ENCODE results near the gene AKIP1.

Gene AKIP1

DNA sequence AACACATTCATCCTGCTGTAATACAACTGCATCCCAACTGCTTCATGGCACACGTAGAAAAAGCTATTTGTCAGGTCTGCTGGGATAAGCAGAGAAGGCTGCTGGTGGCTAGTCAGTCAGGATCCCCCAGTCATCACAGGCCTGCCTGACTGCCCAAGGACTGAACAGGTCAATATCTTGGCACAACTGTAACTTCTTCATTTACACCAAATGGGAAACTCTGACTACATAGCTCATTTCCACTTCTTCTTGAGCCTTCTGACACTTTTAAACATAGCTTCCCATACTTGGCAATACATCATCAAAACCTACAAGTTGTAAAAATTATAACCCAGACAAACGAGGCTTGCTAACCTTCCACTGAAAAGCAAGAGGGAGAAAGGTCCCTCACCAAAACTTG lies 50.4 kb downstream of the AKIP1 start:
- DNase-seq (ENCODE audit: low spot score): no peak

DNA sequence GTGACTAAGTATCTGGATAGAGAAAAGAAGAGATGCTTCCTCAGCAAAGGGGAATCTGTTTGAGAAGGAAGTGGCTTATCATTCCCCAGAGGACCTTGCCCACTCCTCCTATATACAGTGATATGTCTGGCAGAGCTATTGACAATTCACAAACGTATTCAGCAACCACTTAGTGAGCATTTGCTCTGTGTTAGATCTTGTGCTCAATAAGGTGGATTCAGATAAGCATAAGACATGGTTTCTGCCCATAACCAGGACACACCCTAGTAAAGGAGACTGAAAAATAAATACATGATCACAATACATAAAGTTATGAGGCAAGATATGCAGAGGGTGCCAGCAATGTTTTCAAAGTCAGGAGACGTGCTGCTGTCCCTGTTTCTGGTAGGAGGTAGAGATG lies 51.9 kb downstream of the AKIP1 start:
- no peak for DNase-seq (ENCODE audit: low spot score)

DNA sequence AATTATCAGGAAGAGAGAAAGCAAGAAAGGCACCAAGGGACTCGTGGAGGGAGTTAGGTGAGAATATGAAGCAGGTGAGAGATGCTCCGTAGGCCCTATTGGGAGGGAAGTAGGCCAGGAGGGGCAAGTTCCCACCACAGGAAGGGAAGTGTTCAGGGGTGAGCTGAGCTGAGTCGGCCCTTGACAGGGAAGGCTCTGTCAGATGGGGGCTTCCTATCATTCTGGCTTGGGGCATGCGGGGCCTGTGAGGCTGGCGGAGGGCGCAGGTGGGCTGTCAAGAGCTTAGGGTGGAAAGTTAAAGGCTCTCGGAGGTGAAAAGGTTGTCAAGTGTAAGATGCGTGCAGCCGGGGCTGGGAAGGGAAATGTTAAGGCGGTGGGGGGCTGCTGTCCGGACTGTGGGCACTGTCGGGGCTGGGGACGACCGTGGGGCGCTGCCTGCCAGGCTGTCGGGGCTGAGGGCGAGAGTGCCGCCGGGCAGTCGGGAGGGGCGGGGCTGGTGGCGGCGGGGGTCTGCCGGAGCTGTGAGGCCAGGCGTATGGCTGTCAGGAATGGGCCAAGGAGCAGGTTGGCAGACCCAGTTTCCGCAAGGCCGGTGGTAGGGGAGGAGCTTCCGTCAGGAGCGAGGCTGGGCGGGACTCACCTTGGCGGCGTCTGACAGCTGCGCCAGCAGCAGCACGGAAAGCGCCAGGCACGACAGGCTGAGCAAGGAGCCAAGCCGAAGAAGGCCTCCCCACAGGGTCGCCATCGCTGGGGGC lies 52.8 kb downstream of the AKIP1 start:
- no peak for DNase-seq (ENCODE audit: low spot score)

DNA sequence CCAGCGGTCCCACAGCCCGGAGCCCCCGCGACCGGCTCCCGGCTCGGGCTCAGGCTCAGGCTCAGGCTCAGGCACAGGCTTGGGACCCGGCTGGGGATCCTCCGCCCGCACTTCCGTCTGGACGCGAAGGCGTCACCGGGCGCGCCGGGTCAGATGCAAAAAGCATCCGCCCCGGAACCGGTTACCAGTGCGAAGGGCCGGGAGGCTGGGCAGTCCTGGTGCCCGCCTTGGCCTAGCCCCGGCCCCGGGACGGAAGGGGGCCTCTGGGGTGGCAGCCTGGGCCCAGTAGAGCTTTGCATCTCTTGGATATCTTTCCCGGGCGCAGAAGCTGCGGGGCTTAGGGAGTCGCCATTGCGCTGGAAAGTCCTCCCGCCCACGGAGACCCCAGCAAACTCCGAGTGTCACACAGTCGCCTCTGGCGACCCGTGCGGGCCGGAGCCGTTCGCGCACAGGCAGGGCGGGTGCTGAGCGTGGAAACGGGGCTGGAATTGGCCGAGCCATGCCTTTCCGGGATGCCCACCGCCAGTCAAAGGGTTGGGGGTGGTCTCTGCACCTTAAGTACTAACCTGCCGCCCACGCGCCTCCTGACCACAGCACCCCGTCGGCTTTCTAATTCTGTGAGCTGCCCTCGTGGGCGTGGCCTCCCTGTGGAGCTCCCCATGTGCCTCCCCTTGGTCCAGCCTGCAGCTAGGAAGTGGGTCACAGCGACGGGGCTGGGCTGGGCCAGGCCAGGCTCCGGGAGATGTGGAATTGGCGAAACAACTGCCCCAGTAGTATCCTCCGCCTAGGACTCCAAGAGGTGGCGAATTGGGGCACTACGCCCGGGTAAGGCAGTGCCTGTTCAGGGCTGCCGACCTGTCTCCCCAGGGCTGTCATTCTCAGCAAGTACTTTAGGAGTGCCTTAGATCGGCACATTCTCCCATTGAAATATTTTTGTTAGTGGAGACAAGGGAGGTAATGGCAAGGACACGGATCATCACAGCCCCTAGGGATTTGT lies 53.6 kb downstream of the AKIP1 start, which contains the start of gene TMEM9B:
TSS of gene TMEM9B (minus strand) at position 119 of the 997 bp plus-strand sequence. CDS start 129 bp downstream, outside the sequence.
- DNase-seq (ENCODE audit: low spot score): peak; percentile 92

DNA sequence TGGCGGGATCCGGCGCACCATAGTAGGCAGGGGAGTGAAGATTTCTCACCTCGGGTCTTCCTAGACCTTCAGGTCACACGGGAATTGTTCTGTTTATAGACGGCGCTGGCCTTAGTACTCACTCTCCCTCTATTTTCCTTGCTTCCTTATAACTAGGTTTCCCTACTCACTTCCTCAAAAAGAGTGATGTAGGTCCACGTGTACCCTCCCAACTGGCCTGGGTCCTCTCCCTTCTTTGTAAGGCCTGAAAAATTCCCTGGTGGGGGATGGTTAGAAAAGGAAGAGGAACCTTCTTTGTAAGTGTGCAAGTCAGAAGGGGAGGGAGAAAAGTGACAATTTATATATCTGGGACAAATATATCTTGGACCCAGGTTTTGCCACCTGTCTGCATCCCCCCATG lies 56.2 kb downstream of the AKIP1 start:
- no peak for DNase-seq (ENCODE audit: low spot score)

All from left forelimb (tissue), 1 donor.